Skeletal muscle satellite cell (primary cell): Measurements from ENCODE around the gene KIZ.
"Not testable (repeated sequence)": the region's sequence is repeated elsewhere in the genome, so short reads cannot be mapped to it uniquely, and the experiment has no call there.

Source experiments
- H3K27me3 ChIP-seq: 2 replicates; pipeline ENCODE4 v1.7.0; 2013; ENCODE audit warnings: low read length; ENCODE audit not compliant: control insufficient read depth, insufficient read depth
- H3K36me3 ChIP-seq: 2 replicates; pipeline ENCODE4 v1.7.0; 2013; ENCODE audit warnings: mild to moderate bottlenecking, control low read depth, low read length; ENCODE audit not compliant: insufficient read depth
- H3K4me1 ChIP-seq: 2 replicates; pipeline ENCODE4 v1.7.0; 2013; ENCODE audit warnings: low read length; ENCODE audit not compliant: control insufficient read depth, insufficient read depth
- H3K4me2 ChIP-seq: 2 replicates; pipeline ENCODE4 v1.7.0; 2013; ENCODE audit warnings: mild to moderate bottlenecking, low read length
- H3K4me3 ChIP-seq: 2 replicates; pipeline ENCODE4 v1.7.0; 2013; ENCODE audit warnings: low read length
- H3K9ac ChIP-seq: 2 replicates; pipeline ENCODE4 v1.7.0; 2013; ENCODE audit warnings: mild to moderate bottlenecking, low read depth, low read length, moderate library complexity
- H3K9me3 ChIP-seq: replicated peaks from 2 replicates; pipeline ENCODE4 v1.7.0; 2013; ENCODE audit warnings: mild to moderate bottlenecking, control low read depth, low read length

The KIZ gene

GRCh38 chr20:21235484-21236445 lies 109.9 kb downstream of the KIZ start:
- Histone ChIP-seq H3K4me3 (no peak overlapping the region), H3K9ac (no peak overlapping the region)

GRCh38 chr20:21237956-21238799 lies 112.3 kb downstream of the KIZ start:
- H3K27me3 ChIP-seq = no peaks in the 10 kb centered on the region
- no peak overlapping the region for H3K4me3 ChIP-seq
- H3K9me3 ChIP-seq = no peaks in the 10 kb centered on the region
- H3K9ac ChIP-seq = no peak overlapping the region
- H3K4me1 ChIP-seq = no peaks in the 10 kb centered on the region
- H3K36me3 ChIP-seq = no peaks in the 10 kb centered on the region
- H3K4me2 ChIP-seq = no peak overlapping the region

More at GRCh38 chr20:21235484-21236445, 109.9 kb downstream of the KIZ start:
- Histone ChIP-seq H3K4me2 (peak overlapping the region; percentile 29), H3K9me3 (no peaks in the 10 kb centered on the region), H3K27me3 (no peaks in the 10 kb centered on the region), H3K4me1 (no peaks in the 10 kb centered on the region), H3K36me3 (no peaks in the 10 kb centered on the region)

- Histone ChIP-seq H3K27me3 (no peaks in the 10 kb centered on the region), H3K4me2 (no peak overlapping the region), H3K4me1 (no peaks in the 10 kb centered on the region), H3K9ac (no peak overlapping the region), H3K36me3 (no peaks in the 10 kb centered on the region), H3K9me3 (no peaks in the 10 kb centered on the region), H3K4me3 (no peak overlapping the region)
These were observed 113.1 kb downstream of the KIZ start for GRCh38 chr20:21238818-21239536.

- no peaks in the 10 kb centered on the region for H3K36me3 ChIP-seq
- no peaks in the 10 kb centered on the region for H3K27me3 ChIP-seq
- no peak overlapping the region for H3K4me3 ChIP-seq
- no peak overlapping the region for H3K4me2 ChIP-seq
- H3K4me1 ChIP-seq = no peaks in the 10 kb centered on the region
- no peaks in the 10 kb centered on the region for H3K9me3 ChIP-seq
- no peak overlapping the region for H3K9ac ChIP-seq
These were observed 114.5 kb downstream of the KIZ start for GRCh38 chr20:21240394-21240793.

DNA sequence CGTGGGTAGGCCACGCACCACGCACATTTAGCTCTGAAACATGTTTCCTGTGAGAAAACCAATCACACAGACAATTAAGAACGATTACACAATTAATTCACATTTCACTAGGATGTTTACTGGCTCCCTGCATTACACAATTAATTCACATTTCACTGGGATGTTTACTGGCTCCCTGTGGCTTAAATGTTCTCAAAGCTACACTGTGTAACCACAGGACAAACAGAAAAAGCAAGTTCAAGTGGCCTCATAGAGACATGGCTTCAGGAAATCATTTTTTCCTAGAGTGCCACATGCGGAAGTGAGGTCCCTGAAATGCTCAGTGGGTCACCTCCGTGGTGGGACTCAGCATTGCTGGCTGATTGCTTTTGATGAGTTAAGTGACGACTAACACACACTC lies 115.5 kb downstream of the KIZ start:
- no peak overlapping the region for H3K9ac ChIP-seq
- H3K27me3 ChIP-seq = no peaks in the 10 kb centered on the region
- H3K36me3 ChIP-seq = no peaks in the 10 kb centered on the region
- no peaks in the 10 kb centered on the region for H3K4me1 ChIP-seq
- H3K4me2 ChIP-seq = no peak overlapping the region
- no peak overlapping the region for H3K4me3 ChIP-seq
- H3K9me3 ChIP-seq = no peaks in the 10 kb centered on the region

DNA sequence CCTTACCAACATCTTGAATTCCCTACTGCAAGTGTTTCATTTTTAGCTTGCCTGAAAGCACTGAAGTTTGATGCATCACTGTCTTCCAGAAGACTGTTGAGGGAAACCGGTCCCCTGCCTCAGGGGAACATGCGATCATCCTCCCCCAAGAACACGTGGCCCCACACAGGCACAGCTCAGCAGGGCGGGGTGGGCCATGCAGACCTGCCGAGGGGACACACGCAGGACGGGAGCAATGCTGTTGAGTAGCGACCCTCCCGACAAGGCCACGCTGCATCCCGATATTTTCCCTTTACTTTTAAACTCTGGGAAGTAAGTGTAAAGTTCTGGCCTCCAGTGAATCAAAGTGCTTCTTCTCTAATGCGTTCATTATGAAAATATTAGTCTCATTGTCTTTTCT lies 117.9 kb downstream of the KIZ start:
- Histone ChIP-seq H3K27me3 (no peaks in the 10 kb centered on the region), H3K9me3 (no peaks in the 10 kb centered on the region), H3K4me3 (no peak overlapping the region), H3K9ac (no peak overlapping the region), H3K4me1 (no peaks in the 10 kb centered on the region), H3K36me3 (no peaks in the 10 kb centered on the region), H3K4me2 (no peak overlapping the region)

DNA sequence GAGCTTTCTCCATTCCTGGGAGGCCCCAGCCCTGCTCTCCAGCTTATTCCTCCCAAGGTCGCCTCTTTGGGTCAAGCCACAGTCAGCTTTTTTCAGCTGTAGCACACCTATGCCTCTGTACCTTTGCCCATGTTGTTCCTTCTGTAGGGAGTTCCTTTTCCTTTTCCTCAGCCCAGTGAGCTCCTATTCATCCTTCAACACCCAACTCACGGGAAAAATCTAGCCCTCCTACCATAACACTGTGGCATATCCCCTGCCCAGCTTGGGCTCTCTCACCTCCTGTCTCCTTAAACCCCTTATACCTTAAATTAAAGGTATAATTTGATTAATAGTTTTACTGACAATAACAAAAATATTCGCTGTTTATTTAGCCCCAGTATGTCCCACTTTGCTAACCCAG lies 118.9 kb downstream of the KIZ start:
- H3K9ac ChIP-seq = no peak overlapping the region
- H3K36me3 ChIP-seq = no peaks in the 10 kb centered on the region

DNA sequence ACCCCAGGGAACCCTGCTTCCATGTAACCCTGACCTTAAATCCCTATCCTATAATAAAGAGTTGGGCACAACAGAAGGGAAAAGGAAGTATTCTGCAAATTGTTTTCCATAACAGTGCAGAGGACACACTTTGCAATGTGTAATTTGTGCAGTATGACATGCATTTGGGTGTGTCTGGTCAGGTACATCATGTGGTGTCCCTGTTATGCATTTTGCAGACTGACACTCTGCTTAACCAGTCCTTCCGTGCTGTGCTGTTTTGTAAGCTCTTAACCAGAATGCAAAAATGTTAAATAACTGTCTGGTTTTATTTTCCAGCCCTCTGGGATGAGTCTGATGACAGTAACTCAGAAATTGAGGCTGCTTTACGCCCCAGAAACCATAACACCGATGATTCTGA lies 120.3 kb downstream of the KIZ start:
- Histone ChIP-seq H3K9me3 (no peaks in the 10 kb centered on the region), H3K4me2 (no peak overlapping the region), H3K9ac (no peak overlapping the region), H3K4me3 (no peak overlapping the region), H3K4me1 (no peaks in the 10 kb centered on the region), H3K27me3 (no peaks in the 10 kb centered on the region), H3K36me3 (no peaks in the 10 kb centered on the region)

More for the DNA sequence above, 118.9 kb downstream of the KIZ start:
- no peaks in the 10 kb centered on the region for H3K27me3 ChIP-seq
- no peaks in the 10 kb centered on the region for H3K9me3 ChIP-seq
- H3K4me1 ChIP-seq = no peaks in the 10 kb centered on the region
- H3K4me2 ChIP-seq = no peak overlapping the region
- no peak overlapping the region for H3K4me3 ChIP-seq

DNA sequence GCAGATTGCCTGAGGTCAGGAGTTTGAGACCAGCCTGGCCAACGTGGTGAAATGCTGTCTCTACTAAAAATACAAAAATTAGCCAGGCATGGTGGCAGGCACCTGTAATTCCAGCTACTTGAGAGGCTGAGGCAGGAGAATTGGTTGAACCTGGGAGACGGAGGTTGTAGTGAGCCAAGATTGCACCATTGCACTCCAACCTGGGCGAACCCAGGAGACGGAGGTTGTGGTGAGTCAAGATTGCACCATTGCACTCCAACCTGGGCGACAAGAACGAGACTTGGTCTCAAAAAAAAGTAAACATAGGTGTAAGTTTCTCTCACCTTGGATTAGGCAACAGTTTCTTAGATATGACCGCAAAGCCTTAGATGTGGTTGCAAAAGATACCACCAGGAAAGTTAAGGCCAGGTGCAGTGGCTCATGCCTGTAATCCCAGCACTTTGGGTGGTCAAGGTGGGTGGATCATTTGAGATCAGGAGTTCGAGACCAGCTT lies 121.8 kb downstream of the KIZ start:
- not testable (repeated sequence) for H3K4me1 ChIP-seq, H3K4me3 ChIP-seq, H3K27me3 ChIP-seq, H3K9ac ChIP-seq, H3K9me3 ChIP-seq, H3K4me2 ChIP-seq, H3K36me3 ChIP-seq

- H3K4me2 ChIP-seq = no peak overlapping the region
- H3K36me3 ChIP-seq = no peaks in the 10 kb centered on the region
- H3K9me3 ChIP-seq = no peaks in the 10 kb centered on the region
- no peaks in the 10 kb centered on the region for H3K27me3 ChIP-seq
- H3K9ac ChIP-seq = no peak overlapping the region
- no peaks in the 10 kb centered on the region for H3K4me1 ChIP-seq
- no peak overlapping the region for H3K4me3 ChIP-seq
These were observed 125.4 kb downstream of the KIZ start for GRCh38 chr20:21251278-21251677.

GRCh38 chr20:21257192-21257591 lies 131.3 kb downstream of the KIZ start:
- Histone ChIP-seq H3K9ac (no peak overlapping the region), H3K4me3 (no peak overlapping the region), H3K4me2 (no peak overlapping the region), H3K9me3 (no peaks in the 10 kb centered on the region), H3K27me3 (no peaks in the 10 kb centered on the region), H3K36me3 (no peaks in the 10 kb centered on the region), H3K4me1 (no peaks in the 10 kb centered on the region)
